K562 (cell line): Measurements from ENCODE around the gene LMAN1. TPM values are rescaled to one million over a fixed set of nuclear protein-coding genes. Genes with fewer than 3 reads are reported as not detected.
A peak's percentile ranks its signal among the peaks of the same experiment; 100 is the strongest.

Experiments used
- CBX1 ChIP-seq: sonication (generic); IDR thresholded peaks from 2 replicates; pipeline ENCODE4 v1.6.1; 2016; ENCODE audit warnings: antibody characterized with exemption, low read depth, mild to moderate bottlenecking
- CEBPB ChIP-seq: fragments of 450-650 bp; IDR thresholded peaks from 2 replicates; pipeline ENCODE4 v1.6.1; 2016; ENCODE audit warnings: missing genetic modification characterization, missing compliant biosample characterization
- CHD4 ChIP-seq: fragments of 200-600 bp; sonication (generic); IDR thresholded peaks from 3 replicates; pipeline ENCODE4 v1.6.1; 2012; ENCODE audit warnings: low read depth, mild to moderate bottlenecking, mixed read lengths, low read length, inconsistent platforms; ENCODE audit not compliant: insufficient read depth, insufficient replicate concordance, poor library complexity, severe bottlenecking
- EHMT2 ChIP-seq: fragments of 450-650 bp; IDR thresholded peaks from 2 replicates; pipeline ENCODE4 v1.6.1; 2018; ENCODE audit warnings: antibody characterized with exemption
- FOSL1 ChIP-seq: fragments of 200-800 bp; sonication (Bioruptor generic); conservative IDR thresholded peaks from 2 replicates; pipeline ENCODE4 v1.6.1; 2016; ENCODE audit warnings: missing genetic modification characterization, missing compliant biosample characterization
- HDAC2 ChIP-seq: fragments of 450-650 bp; IDR thresholded peaks from 2 replicates; pipeline ENCODE4 v1.6.1; 2016; ENCODE audit warnings: mild to moderate bottlenecking
- HDAC3 ChIP-seq: fragments of 450-650 bp; IDR thresholded peaks from 2 replicates; pipeline ENCODE4 v1.6.1; 2018; ENCODE audit warnings: borderline replicate concordance, mild to moderate bottlenecking, moderate library complexity; ENCODE audit not compliant: partially characterized antibody
- HLTF ChIP-seq: fragments of 450-650 bp; IDR thresholded peaks from 2 replicates; pipeline ENCODE4 v1.6.1; 2016
- IRF1 ChIP-seq: sonication (generic); formaldehyde crosslinking; IDR thresholded peaks from 2 replicates; pipeline ENCODE4 v1.8.0; 2022; ENCODE audit warnings: missing genetic modification reagents, mild to moderate bottlenecking, borderline replicate concordance
- KAT8 ChIP-seq: fragments of 450-650 bp; IDR thresholded peaks from 2 replicates; pipeline ENCODE4 v1.6.1; 2016; ENCODE audit warnings: low read depth, mild to moderate bottlenecking
- LARP7 ChIP-seq: fragments of 450-650 bp; IDR thresholded peaks from 2 replicates; pipeline ENCODE4 v1.6.1; 2016
- LEF1 ChIP-seq: fragments of 450-650 bp; IDR thresholded peaks from 2 replicates; pipeline ENCODE4 v1.6.1; 2016; ENCODE audit warnings: mild to moderate bottlenecking
- MAX ChIP-seq: sonication (generic); formaldehyde crosslinking; IDR thresholded peaks from 2 replicates; pipeline ENCODE4 v1.9.0; 2022; ENCODE audit warnings: mild to moderate bottlenecking, missing genetic modification reagents
- MBD2 ChIP-seq: sonication (generic); IDR thresholded peaks from 2 replicates; pipeline ENCODE4 v1.6.1; 2016; ENCODE audit warnings: low read depth, borderline replicate concordance
- NCOA1 ChIP-seq: fragments of 450-650 bp; IDR thresholded peaks from 2 replicates; pipeline ENCODE4 v1.6.1; 2016; ENCODE audit warnings: low read depth
- NONO ChIP-seq, 2 experiments: fragments of 200-400 bp in 1 of 2; fragments of 450-650 bp in 1 of 2; formaldehyde crosslinking in 1 of 2; IDR thresholded peaks; 2 replicates each; pipeline ENCODE4 v1.6.1; 2017; ENCODE audit warnings: low read depth in 2 of 2, mild to moderate bottlenecking in 2 of 2, moderate library complexity in 2 of 2, low read length in 1 of 2
- NR2C2 ChIP-seq, 2 experiments: fragments of 200-800 bp in 1 of 2; sonication (Bioruptor generic) in 1 of 2; sonication (generic) in 1 of 2; formaldehyde crosslinking in 1 of 2; IDR thresholded peaks; 2 replicates each; pipeline versions ENCODE4 v1.6.1 to v1.8.0; 2016 to 2022; ENCODE audit warnings: mild to moderate bottlenecking in 1 of 2, missing compliant biosample characterization in 1 of 2, missing genetic modification characterization in 1 of 2, missing genetic modification reagents in 1 of 2
- PHF20 ChIP-seq: fragments of 450-650 bp; IDR thresholded peaks from 2 replicates; pipeline ENCODE4 v1.6.1; 2018; ENCODE audit not compliant: partially characterized antibody
- PHF21A ChIP-seq: fragments of 450-650 bp; IDR thresholded peaks from 2 replicates; pipeline ENCODE4 v1.6.1; 2017; ENCODE audit warnings: low read depth, borderline replicate concordance
- PPARD ChIP-seq: fragments of 250-450 bp; sonication (Bioruptor Pico); IDR thresholded peaks from 2 replicates; pipeline ENCODE4 v1.8.0; 2022; ENCODE audit warnings: inconsistent platforms, mild to moderate bottlenecking, moderate library complexity
- PTBP1 ChIP-seq: fragments of 200-400 bp; formaldehyde crosslinking; IDR thresholded peaks from 2 replicates; pipeline ENCODE4 v1.6.1; 2017; ENCODE audit warnings: low read depth, low read length
- SP1 ChIP-seq: sonication (generic); formaldehyde crosslinking; IDR thresholded peaks from 2 replicates; pipeline ENCODE4 v1.8.1; 2022; ENCODE audit warnings: mild to moderate bottlenecking, missing genetic modification reagents
- SP2 ChIP-seq: IDR thresholded peaks from 2 replicates; pipeline ENCODE4 v1.6.1; 2011; ENCODE audit warnings: mild to moderate bottlenecking, low read depth, low read length, moderate library complexity; ENCODE audit not compliant: poor library complexity, severe bottlenecking; ENCODE audit errors: extremely low read depth
- TBP ChIP-seq: optimal IDR thresholded peaks from 2 replicates; pipeline ENCODE3; 2011; ENCODE audit warnings: low read depth, low read length, improper control_type of control experiment
- TEAD1 ChIP-seq, 2 experiments: fragments of 450-650 bp in 1 of 2; sonication (generic) in 1 of 2; formaldehyde crosslinking; IDR thresholded peaks; 2 replicates each; pipeline versions ENCODE4 v1.4.0 to v1.8.0; 2020 to 2022; ENCODE audit warnings: mild to moderate bottlenecking in 2 of 2, missing genetic modification reagents in 1 of 2
- TFAM ChIP-seq: fragments of 250-450 bp; sonication (Bioruptor Pico); conservative IDR thresholded peaks from 2 replicates; pipeline ENCODE4 v1.5.0; 2021; ENCODE audit warnings: mild to moderate bottlenecking, moderate library complexity
- TRIM24 ChIP-seq, 2 experiments: fragments of 450-650 bp; IDR thresholded peaks; 2 replicates each; pipeline ENCODE4 v1.6.1; 2016
- ZBTB8A ChIP-seq: fragments of 450-650 bp; IDR thresholded peaks from 2 replicates; pipeline ENCODE4 v1.6.1; 2018; ENCODE audit warnings: mild to moderate bottlenecking, moderate library complexity; ENCODE audit not compliant: partially characterized antibody
- ZNF282 ChIP-seq: sonication (generic); formaldehyde crosslinking; IDR thresholded peaks from 2 replicates; pipeline ENCODE4 v1.8.1; 2023; ENCODE audit warnings: missing genetic modification reagents
- ZNF408 ChIP-seq: fragments of 250-450 bp; sonication (Bioruptor Pico); IDR thresholded peaks from 2 replicates; pipeline ENCODE4 v1.4.0; 2020; ENCODE audit warnings: low read depth, mild to moderate bottlenecking, moderate library complexity
- ZNF76 ChIP-seq: fragments of 250-450 bp; sonication (Bioruptor Pico); IDR thresholded peaks from 2 replicates; pipeline ENCODE4 v1.4.0; 2020; ENCODE audit warnings: mild to moderate bottlenecking, moderate library complexity, borderline replicate concordance
- ZSCAN29 ChIP-seq: fragments of 450-650 bp; IDR thresholded peaks from 2 replicates; pipeline ENCODE4 v1.6.1; 2017
- polyA plus RNA-seq, 8 experiments: library from polyadenylated mRNA; depleted of rRNA in 4 of 8; stranded (reverse) in 5 of 8; unstranded in 3 of 8; fragments of >200 nt; fragmentation: Nextera tagmentation in 2 of 8; fragmentation: Illumina TruSeq in 1 of 8; extraction: Ambion mirVana in 2 of 8; extraction: Trizol in 1 of 8; gene quantifications; 2 replicates each; pipeline versions ENCODE4 v1.2.1 to v1.2.3, GENCODE V29; 2011 to 2014; ENCODE audit warnings: inconsistent platforms in 1 of 8, missing spikeins in 1 of 8
- total RNA-seq, 7 experiments: library from RNA; depleted of rRNA in 6 of 7; stranded (reverse); fragments of >200 nt in 6 of 7; fragmentation: Illumina TruSeq in 2 of 7; extraction: Trizol in 2 of 7; gene quantifications; 2 replicates each; pipeline versions ENCODE4 v1.2.1 to v1.2.3, GENCODE V29; 2011 to 2021; ENCODE audit warnings: low replicate concordance in 1 of 7

Gene LMAN1
- total and polyA plus RNA-seq, 9 of the 15 experiments (the other 6 are each of a cell fraction or from before 2014, with no cell fraction given) = 18.8 to 108 (median 71.2) TPM

GRCh38 chr18:59358712-59359575 is at the start of gene LMAN1 (continued):
- TF ChIP-seq ZNF408 (CRISPR knock-in tag) (no peak), PPARD (CRISPR knock-in tag) (no peak), IRF1 (CRISPR knock-in tag) (no peak), NCOA1 (no peak), CBX1 (no peak), TBP (peak; percentile 77), ZNF76 (CRISPR knock-in tag) (no peak), SP1 (peak; percentile 62), HDAC3 (no peak), FOSL1 (no peak), CHD4 (no peak), NONO (IDR thresholded peaks at IDR 0.05; ENCODE audit: low read depth in 2 of 2, low read length in 1 of 2) (0 out of 4 replicates have a peak, but pooled peaks of 1 of the 2 experiments have one; percentile 18), MBD2 (no peak), ZBTB8A (no peak), MAX (CRISPR knock-in tag) (peak; percentile 55; the same call in 1 of the 2 replicates), TRIM24 (IDR thresholded peaks at IDR 0.05) (no peak), TFAM (CRISPR knock-in tag) (no peak), SP2 (no peak), EHMT2 (no peak), LEF1 (no peak), PHF20 (no peak), HLTF (no peak), TEAD1 (CRISPR knock-in tag; IDR thresholded peaks at IDR 0.05) (peak in 1 of 2 experiments; percentile 76; a peak in 1 of 4 replicates), CEBPB (tag) (no peak), HDAC2 (no peak), NR2C2 (CRISPR knock-in tag; IDR thresholded peaks at IDR 0.05) (no peak), NR2C2 (tag; IDR thresholded peaks at IDR 0.05) (peak; percentile 95), PTBP1 (no peak), ZNF282 (CRISPR knock-in tag) (no peak), PHF21A (no peak), LARP7 (no peak), ZSCAN29 (no peak), KAT8 (no peak)
